ACC112 (cell line): Measurements from ENCODE around the gene YIPF2.

Source experiments
- H2AFZ ChIP-seq: fragments of 200-600 bp; sonication (generic); one replicate; pipeline ENCODE4 v1.6.0; 2017; ENCODE audit warnings: antibody characterized with exemption, low read length; ENCODE audit not compliant: unreplicated experiment
- H3K27ac ChIP-seq: fragments of 200-600 bp; sonication (generic); 2 replicates; pipeline ENCODE4 v1.5.1; 2014; ENCODE audit warnings: low read depth, mild to moderate bottlenecking, antibody characterized with exemption, low read length, moderate library complexity
- H3K27me3 ChIP-seq: fragments of 200-600 bp; sonication (generic); 2 replicates; pipeline ENCODE4 v1.6.1; 2014; ENCODE audit warnings: mild to moderate bottlenecking, antibody characterized with exemption, low read length, moderate library complexity, mixed read lengths; ENCODE audit not compliant: insufficient read depth
- H3K36me3 ChIP-seq: fragments of 200-600 bp; sonication (generic); 2 replicates; pipeline ENCODE4 v1.6.1; 2016; ENCODE audit warnings: mild to moderate bottlenecking, antibody characterized with exemption, low read length, moderate library complexity, mixed read lengths; ENCODE audit not compliant: insufficient read depth
- H3K4me1 ChIP-seq: fragments of 200-600 bp; sonication (generic); one replicate; pipeline ENCODE4 v1.6.1; 2016; ENCODE audit warnings: low read length, mixed read lengths; ENCODE audit not compliant: insufficient read depth, unreplicated experiment, control insufficient read depth
- H3K4me3 ChIP-seq: fragments of 200-600 bp; sonication (generic); 2 replicates; pipeline ENCODE4 v1.5.1; 2014; ENCODE audit warnings: mild to moderate bottlenecking, low read depth, low read length
- H3K79me2 ChIP-seq: fragments of 200-600 bp; sonication (generic); one replicate; pipeline ENCODE4 v1.6.0; 2016; ENCODE audit warnings: low read length; ENCODE audit not compliant: control insufficient read depth, unreplicated experiment, insufficient read depth

Gene YIPF2

DNA sequence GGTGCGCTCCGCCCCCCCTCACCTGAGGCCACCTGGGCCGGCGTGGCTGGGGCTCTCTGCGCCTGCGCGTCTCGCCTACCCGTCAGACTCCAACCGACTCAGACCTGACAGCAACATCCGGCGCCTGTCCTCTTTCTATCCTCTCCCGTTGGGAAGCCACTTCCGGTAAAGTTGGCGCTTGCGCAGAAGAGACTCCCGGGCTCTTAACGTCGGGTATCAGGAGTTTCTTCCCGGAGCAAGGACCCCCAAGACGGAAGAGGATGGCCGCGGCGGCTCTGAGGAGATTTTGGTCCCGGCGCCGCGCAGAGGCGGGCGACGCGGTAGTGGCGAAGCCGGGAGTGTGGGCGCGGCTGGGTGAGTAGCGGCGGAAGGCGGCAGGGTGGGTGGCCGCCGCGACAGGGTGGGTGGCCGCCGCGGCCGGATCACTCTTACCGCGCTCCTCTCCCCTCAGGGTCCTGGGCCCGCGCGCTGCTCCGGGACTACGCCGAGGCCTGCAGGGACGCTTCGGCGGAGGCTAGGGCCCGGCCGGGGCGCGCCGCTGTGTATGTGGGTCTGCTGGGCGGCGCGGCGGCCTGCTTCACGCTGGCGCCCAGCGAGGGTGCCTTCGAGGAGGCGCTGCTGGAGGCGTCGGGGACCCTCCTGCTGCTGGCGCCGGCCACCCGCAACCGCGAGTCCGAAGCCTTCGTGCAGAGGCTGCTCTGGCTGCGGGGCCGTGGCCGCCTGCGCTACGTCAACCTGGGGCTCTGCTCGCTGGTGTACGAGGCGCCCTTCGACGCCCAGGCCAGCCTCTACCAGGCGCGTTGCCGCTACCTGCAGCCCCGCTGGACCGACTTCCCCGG is at the start of gene YIPF2, which contains the start of gene TIMM29:
Gene YIPF2, minus strand, starts transcription at position 77 of the 839 bp plus-strand sequence. CDS start 229 bp downstream, outside the sequence.
Gene TIMM29, plus strand, starts transcription at position 249 of the 839 bp plus-strand sequence. Its CDS starts 12 bp downstream, at position 261.
- H3K4me1 ChIP-seq, result peaks cover 10% of the 10 kb centered on the region
- H3K27ac ChIP-seq, result peak within 1 kb of the TSS; percentile 34; the same call in 1 of the 2 replicates
- H3K79me2 ChIP-seq, result peaks cover 34% of the 10 kb centered on the region
- H2AFZ ChIP-seq, result peak within 1 kb of the TSS; percentile 68
- H3K4me3 ChIP-seq, result peak within 1 kb of the TSS; percentile 92
- H3K36me3 ChIP-seq, result 0 out of 2 replicates have a peak, but pooled peaks cover 3% of the 10 kb centered on the region
- H3K27me3 ChIP-seq, result no peaks in the 10 kb centered on the region

DNA sequence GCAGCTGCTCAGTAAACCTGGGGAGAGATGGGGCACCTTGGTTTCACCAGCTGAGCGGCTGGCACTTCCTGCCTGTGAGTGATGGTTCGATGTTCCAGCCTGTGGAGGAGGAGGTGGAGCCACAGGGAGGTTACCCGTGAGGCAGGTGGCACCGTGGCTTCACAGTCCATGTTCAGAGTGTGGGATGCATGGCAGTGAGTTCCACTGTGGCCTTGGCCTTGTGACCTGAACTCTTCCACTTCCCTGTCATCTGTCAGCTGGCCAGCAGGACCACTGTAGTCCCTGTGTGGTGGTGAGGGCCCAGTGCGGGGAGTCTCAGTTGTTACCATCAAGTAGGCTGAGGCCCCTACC is 49.3 kb upstream of the YIPF2 start:
- H3K27ac ChIP-seq, result no peak overlapping the region
- H3K79me2 ChIP-seq, result peaks cover 71% of the 10 kb centered on the region
- no peaks in the 10 kb centered on the region for H3K36me3 ChIP-seq
- H2AFZ ChIP-seq, result no peak overlapping the region
- no peak overlapping the region for H3K4me3 ChIP-seq
- H3K4me1 ChIP-seq, result peaks cover 16% of the 10 kb centered on the region
- no peaks in the 10 kb centered on the region for H3K27me3 ChIP-seq

DNA sequence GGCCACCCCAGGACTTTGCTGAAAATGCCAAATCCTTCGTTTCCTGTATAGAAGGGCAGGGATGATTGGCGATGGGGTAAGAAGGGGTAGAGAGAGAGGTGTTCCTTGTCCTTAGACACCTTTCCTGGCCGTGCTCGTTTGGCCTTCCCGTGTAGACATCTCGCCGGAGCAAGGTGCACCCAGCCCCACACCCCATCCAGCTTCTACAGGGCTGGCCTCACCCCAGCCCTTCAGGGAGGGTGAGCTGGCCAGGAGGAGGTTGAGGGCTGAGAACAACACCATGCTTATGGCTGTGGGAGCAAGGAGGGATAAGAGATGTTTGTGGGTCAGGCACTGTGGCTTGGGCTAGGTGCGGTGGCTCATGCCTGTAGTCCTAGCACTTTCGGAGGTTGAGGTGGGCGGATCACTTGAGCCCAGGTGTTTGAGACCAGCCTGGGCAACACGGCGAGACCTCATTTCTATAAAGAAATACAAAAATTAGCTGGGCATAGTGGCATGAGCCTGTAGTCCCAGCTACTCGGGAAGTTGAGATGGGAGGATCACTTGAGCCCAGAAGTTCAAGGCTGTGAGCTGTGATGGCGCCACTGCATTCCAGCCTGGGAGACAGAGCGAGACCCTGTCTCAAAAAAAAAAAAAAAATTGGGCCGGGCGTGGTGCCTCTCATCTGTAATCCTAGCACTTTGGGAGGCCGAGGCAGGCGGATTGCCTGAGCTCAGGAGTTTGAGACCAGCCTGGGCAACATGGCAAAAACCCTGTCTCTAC is 47.9 kb upstream of the YIPF2 start:
- H3K79me2 ChIP-seq, result peaks cover 79% of the 10 kb centered on the region
- H2AFZ ChIP-seq, result no peak overlapping the region
- no peaks in the 10 kb centered on the region for H3K36me3 ChIP-seq
- H3K4me1 ChIP-seq, result peaks cover 16% of the 10 kb centered on the region
- H3K4me3 ChIP-seq, result 0 out of 2 replicates have a peak overlapping the region, but pooled peaks have one; percentile 45
- H3K27me3 ChIP-seq, result no peaks in the 10 kb centered on the region
- H3K27ac ChIP-seq, result peak overlapping the region; percentile 25; the same call in 1 of the 2 replicates

DNA sequence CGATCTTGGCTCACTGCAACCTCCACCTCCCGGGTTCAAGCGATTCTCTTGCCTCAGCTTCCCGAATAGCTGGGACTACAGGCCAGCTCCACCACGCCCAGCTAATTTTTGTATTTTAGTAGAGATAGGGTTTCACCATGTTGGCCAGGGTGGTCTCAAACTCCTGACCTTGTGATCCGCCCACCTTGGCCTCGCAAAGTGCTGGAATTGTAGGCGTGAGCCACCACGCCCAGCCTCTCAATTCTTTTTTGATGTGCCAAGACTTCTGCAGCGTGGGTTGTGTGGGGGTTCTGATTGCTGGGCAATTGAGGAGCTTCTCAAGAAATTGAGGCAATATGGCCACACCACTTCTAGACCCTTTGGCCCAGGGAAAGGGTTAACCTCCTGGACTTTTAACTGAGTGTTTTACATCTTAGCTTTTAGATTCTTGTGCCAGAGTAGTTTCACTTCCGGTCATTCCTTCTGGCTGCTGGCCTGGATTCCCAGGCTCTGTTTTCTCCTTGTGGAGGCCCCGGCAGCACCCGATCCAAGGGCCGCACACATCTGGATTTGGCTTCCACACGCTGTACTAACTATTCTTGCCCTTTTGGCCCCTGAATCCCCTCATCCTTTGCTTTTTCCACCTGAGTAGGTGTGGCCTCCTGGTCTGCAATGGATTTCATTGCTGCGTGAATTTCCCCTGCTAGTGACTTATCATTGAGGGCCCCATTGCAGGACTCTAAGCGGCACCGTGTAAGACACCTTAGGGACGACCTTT is 47.1 kb upstream of the YIPF2 start:
- Histone ChIP-seq H3K36me3 (no peaks in the 10 kb centered on the region), H2AFZ (no peak overlapping the region), H3K27ac (peak overlapping the region; percentile 25; the same call in 1 of the 2 replicates), H3K79me2 (peaks cover 77% of the 10 kb centered on the region), H3K4me3 (0 out of 2 replicates have a peak overlapping the region, but pooled peaks have one; percentile 45), H3K4me1 (peaks cover 16% of the 10 kb centered on the region), H3K27me3 (no peaks in the 10 kb centered on the region)

DNA sequence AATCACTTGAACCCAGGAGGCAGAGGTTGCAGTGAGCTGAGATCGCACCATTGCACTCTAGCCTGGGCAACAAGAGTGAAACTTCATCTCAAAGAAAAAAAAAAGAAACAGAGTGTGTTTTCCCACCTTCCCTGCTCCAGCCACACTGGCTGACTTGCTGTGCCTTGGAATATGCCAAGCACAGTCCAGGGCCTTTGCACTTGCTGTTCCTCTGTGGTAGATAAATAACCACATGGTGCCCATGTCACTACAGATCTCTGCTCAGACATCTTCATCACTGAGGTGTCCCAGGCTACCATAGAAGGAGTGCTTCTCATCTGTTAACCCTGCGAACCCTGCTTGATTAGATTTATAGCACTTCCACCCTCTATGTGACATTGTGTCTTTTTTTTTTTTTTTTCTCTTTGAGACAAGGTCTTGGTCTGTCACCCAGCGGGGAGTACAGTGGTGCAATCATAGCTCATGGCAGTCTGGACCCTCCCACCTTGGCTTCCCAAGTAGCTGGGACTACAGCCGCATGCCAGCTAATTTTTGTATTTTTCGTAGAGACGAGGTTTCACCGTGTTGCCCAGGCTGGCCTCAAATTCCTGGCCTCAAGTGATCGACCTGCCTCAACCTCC is 42.8 kb upstream of the YIPF2 start:
- H3K27ac ChIP-seq, result no peak overlapping the region
- H3K27me3 ChIP-seq, result no peaks in the 10 kb centered on the region
- H2AFZ ChIP-seq, result no peak overlapping the region
- H3K36me3 ChIP-seq, result no peaks in the 10 kb centered on the region
- H3K4me3 ChIP-seq, result no peak overlapping the region
- peaks cover 68% of the 10 kb centered on the region for H3K79me2 ChIP-seq
- H3K4me1 ChIP-seq, result peaks cover 10% of the 10 kb centered on the region

DNA sequence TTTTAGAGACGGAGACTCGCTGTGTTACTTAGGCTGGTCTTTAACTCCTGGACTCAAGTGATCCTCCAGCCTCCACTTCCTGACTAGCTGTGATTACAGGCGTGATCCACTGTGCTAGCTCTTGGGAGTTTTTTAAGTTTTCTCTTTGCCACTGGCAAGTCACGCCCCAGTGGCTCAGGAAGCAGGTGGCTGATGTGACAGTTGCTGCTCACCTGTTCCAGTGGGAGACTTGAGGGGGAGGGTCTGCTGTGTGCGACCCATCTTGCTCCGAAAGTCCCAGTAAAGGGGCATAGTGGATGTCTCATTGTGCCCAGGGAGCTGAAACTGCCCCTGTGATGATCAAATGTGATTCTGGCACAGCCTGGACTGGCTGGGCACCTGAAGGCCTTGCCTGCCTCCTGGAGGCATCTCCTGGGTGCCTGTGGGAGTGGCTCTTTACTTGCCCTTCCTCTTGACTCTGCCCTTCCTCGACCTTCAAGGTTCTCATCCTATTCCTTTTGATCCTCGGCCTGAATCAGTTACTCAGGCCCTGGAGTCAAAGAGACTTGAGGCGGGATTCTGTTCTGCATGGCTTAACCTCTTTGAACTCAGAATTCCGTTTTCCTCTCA is 40.2 kb upstream of the YIPF2 start:
- Histone ChIP-seq H3K4me1 (no peaks in the 10 kb centered on the region), H3K27me3 (no peaks in the 10 kb centered on the region), H3K27ac (no peak overlapping the region), H3K36me3 (no peaks in the 10 kb centered on the region), H2AFZ (no peak overlapping the region), H3K4me3 (no peak overlapping the region), H3K79me2 (peaks cover 73% of the 10 kb centered on the region)

DNA sequence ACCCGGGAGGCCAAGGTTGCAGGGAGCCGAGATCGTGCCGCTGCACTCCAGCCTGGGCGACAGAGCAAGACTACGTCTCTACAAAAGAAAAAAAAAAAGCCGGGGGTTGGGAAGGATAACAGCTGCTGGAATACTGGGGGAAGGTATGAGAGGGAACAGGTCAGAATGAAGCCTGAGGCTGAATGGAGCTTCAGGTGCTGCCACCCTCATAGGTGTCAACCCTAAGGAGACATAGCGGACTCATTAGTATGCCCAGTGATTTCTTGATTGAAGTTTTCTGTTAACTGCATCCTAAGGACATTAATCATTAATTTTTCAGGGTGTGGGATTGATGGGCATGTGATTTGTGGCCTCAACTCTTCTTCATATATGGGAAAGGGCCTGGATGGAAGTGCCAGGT is 38.4 kb upstream of the YIPF2 start:
- Histone ChIP-seq H3K4me3 (no peak overlapping the region), H3K27me3 (no peaks in the 10 kb centered on the region), H3K79me2 (peaks cover 78% of the 10 kb centered on the region), H3K4me1 (no peaks in the 10 kb centered on the region), H3K27ac (no peak overlapping the region), H2AFZ (no peak overlapping the region), H3K36me3 (no peaks in the 10 kb centered on the region)

DNA sequence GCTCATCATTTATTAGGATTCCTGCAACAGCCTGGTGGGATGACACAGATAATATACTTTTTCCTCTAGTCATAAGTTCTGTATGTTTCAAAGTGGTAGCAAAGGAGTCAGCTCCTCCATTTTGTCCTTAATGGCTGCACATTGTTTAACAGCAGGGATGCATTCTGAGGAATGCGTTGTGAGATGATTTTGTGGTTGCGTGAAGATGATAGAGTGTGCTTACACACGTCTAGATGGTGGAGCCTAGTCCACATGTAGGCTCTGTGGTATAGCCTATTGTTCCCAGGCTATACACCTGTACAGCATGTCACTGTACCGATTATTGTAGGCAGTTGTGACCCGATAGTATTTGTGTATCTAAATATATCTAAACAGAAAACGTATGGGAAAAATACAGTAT is 37.0 kb upstream of the YIPF2 start:
- Histone ChIP-seq H3K36me3 (no peaks in the 10 kb centered on the region), H3K27ac (no peak overlapping the region), H3K4me1 (no peaks in the 10 kb centered on the region), H3K27me3 (no peaks in the 10 kb centered on the region), H3K79me2 (peaks cover 73% of the 10 kb centered on the region), H2AFZ (no peak overlapping the region), H3K4me3 (no peak overlapping the region)

DNA sequence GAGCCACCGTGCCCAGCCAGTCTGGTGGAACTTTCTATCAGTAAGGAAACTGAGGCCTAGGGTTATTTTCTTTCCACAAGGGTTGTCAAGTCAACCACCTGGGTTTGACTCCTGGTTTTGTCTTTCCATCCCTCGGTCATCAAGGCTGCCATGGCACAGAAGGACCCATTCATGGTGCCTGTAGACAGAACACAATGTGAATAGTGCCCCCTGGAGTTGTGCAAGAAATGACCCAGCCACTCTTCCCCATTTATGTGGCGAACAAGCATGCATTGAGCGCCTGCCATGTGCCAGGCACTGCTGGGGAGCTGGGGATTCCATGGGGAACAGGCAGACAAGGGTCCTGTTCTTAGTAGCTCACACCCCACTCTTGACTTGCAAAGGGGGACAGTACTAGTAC is 36.5 kb upstream of the YIPF2 start:
- H3K79me2 ChIP-seq, result peaks cover 68% of the 10 kb centered on the region
- H3K27me3 ChIP-seq, result no peaks in the 10 kb centered on the region
- H3K36me3 ChIP-seq, result no peaks in the 10 kb centered on the region
- H3K27ac ChIP-seq, result no peak overlapping the region
- H2AFZ ChIP-seq, result no peak overlapping the region
- no peak overlapping the region for H3K4me3 ChIP-seq
- no peaks in the 10 kb centered on the region for H3K4me1 ChIP-seq
